HS-5 (cell line): ENCODE results near the gene UFD1.

ENCODE experiments used
- DNase-seq: peaks from one replicate; pipeline ENCODE4 v3.0.0-alpha.2; 2012; ENCODE audit warnings: low read depth

UFD1 gene

GRCh38 chr22:19478901-19479354 is at the start of gene UFD1:
Gene UFD1, minus strand, starts transcription at chr22:19479193. Its CDS starts 108 bp downstream, at chr22:19479085.
- DNase-seq = no peak

- no peak for DNase-seq
Measured at GRCh38 chr22:19527861-19528417, 48.9 kb upstream of the UFD1 start.

GRCh38 chr22:19527321-19527721 is 48.3 kb upstream of the UFD1 start:
- no peak for DNase-seq

- no peak for DNase-seq
Measured at GRCh38 chr22:19526702-19527111, 47.7 kb upstream of the UFD1 start.

GRCh38 chr22:19526076-19526701 is 47.2 kb upstream of the UFD1 start:
- no peak for DNase-seq

GRCh38 chr22:19525666-19526065 is 46.7 kb upstream of the UFD1 start:
- no peak for DNase-seq

GRCh38 chr22:19525116-19525660 is 46.2 kb upstream of the UFD1 start:
- no peak for DNase-seq

GRCh38 chr22:19524170-19525115 is 45.5 kb upstream of the UFD1 start, which contains the start of gene CLDN5:
Gene CLDN5, minus strand, starts transcription at chr22:19524410. Its CDS starts 155 bp downstream, at chr22:19524255.
- DNase-seq = no peak

GRCh38 chr22:19523240-19524169 is 44.5 kb upstream of the UFD1 start:
- DNase-seq = no peak

- DNase-seq = no peak
Measured at GRCh38 chr22:19522881-19523239, 43.9 kb upstream of the UFD1 start.

GRCh38 chr22:19522190-19522880 is 43.3 kb upstream of the UFD1 start:
- DNase-seq = no peak

- DNase-seq = no peak
Measured at GRCh38 chr22:19520566-19521305, 41.7 kb upstream of the UFD1 start.

GRCh38 chr22:19520007-19520406 is 41.0 kb upstream of the UFD1 start:
- no peak for DNase-seq

GRCh38 chr22:19519041-19519926 is 40.3 kb upstream of the UFD1 start:
- no peak for DNase-seq

GRCh38 chr22:19518635-19519034 is 39.6 kb upstream of the UFD1 start:
- DNase-seq = no peak

- DNase-seq = no peak
Measured at GRCh38 chr22:19517919-19518611, 39.1 kb upstream of the UFD1 start.

- DNase-seq = no peak
Measured at GRCh38 chr22:19517171-19517500, 38.1 kb upstream of the UFD1 start.

GRCh38 chr22:19516378-19517170 is 37.6 kb upstream of the UFD1 start:
- no peak for DNase-seq
